GM12891 (cell line): ENCODE measurements around the gene APOA4.

Source experiments
- POLR2A ChIP-seq: IDR thresholded peaks from 2 replicates; pipeline ENCODE4 v1.6.1; 2011; ENCODE audit warnings: low read depth, low read length, control low read depth
- POLR2AphosphoS5 ChIP-seq: IDR thresholded peaks from 2 replicates; pipeline ENCODE4 v1.6.1; 2011; ENCODE audit warnings: low read depth, low read length, control low read depth
- TAF1 ChIP-seq: IDR thresholded peaks from 2 replicates; pipeline ENCODE4 v1.6.1; 2011; ENCODE audit warnings: low read depth, low read length, control low read depth

GRCh38 chr11:116862185-116862584 lies 39.1 kb upstream of the APOA4 start:
- TF ChIP-seq TAF1 = no peak
- TF ChIP-seq POLR2A = no peak
- no peak for TF ChIP-seq POLR2AphosphoS5
